Measurements from ENCODE around the gene CKLF.

DNA sequence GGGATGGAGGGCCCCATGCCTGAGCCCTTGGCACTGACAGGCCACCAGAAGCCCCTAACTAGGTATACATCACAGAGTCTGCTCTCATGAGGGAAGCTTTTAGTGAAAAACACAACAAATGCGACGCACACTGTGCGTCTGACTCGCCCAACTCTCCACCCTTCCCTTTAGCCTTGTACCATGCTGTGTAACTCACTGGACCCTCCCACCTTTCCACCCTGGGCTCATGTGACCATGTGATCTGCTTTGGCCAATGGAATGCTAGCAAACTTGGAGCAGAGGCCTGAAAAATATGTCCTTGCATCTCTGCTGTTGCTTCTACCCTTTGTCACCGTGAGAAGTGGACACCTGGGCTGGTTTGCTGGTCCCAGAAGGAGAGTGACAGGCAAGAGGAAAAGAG lies 24.1 kb upstream of the CKLF start:
- TF ChIP-seq, protein P1, sequence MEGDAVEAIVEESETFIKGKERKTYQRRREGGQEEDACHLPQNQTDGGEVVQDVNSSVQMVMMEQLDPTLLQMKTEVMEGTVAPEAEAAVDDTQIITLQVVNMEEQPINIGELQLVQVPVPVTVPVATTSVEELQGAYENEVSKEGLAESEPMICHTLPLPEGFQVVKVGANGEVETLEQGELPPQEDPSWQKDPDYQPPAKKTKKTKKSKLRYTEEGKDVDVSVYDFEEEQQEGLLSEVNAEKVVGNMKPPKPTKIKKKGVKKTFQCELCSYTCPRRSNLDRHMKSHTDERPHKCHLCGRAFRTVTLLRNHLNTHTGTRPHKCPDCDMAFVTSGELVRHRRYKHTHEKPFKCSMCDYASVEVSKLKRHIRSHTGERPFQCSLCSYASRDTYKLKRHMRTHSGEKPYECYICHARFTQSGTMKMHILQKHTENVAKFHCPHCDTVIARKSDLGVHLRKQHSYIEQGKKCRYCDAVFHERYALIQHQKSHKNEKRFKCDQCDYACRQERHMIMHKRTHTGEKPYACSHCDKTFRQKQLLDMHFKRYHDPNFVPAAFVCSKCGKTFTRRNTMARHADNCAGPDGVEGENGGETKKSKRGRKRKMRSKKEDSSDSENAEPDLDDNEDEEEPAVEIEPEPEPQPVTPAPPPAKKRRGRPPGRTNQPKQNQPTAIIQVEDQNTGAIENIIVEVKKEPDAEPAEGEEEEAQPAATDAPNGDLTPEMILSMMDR (conservative IDR thresholded peaks at IDR 0.05), result no peak
- no peak for TF ChIP-seq ZFX (IDR thresholded peaks at IDR 0.05)
